Ovary (tissue), 3 donors: Measurements from ENCODE around the gene TMEM236.

Source experiments
- EP300 ChIP-seq: sonication (generic); formaldehyde crosslinking; IDR thresholded peaks from one replicate; pipeline ENCODE4 v1.6.1; 2017; ENCODE audit warnings: antibody characterized with exemption
- POLR2A ChIP-seq: fragments of 450-650 bp; IDR thresholded peaks from one replicate; pipeline ENCODE4 v1.6.1; 2017; ENCODE audit warnings: antibody characterized with exemption, mild to moderate bottlenecking, moderate library complexity
- TF ChIP-seq, protein P1 (sequence below), 3 donors: fragments of 450-650 bp in 2 of 3; fragments of 200-600 bp in 1 of 3; IDR thresholded peaks; one replicate each; pipeline versions ENCODE4 v1.5.1 to v1.8.0; 2016 to 2022; ENCODE audit warnings: antibody characterized with exemption in 3 of 3, mild to moderate bottlenecking in 1 of 3
- donor health status: DM: no; HTN: no; CAD: no.

DNA sequence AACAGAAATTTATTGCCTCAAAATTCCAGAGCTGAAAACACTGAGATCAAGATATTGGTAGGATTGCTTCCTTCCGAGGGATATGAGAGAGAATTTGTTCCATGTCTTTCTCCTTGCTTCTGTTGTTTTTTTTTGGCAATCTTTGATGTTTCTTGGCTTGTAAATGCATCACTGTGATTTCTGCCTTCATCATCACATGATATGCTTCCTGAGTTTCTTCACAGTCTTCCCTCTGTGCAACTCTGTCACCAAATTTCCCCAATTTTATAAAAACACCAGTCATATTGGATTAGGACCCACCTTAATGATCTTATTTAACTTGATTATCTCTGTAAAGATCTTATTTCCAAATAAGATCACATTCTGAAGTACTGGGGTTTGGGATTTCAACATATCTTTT is 14.7 kb downstream of the TMEM236 start:
- TF ChIP-seq, protein P1, sequence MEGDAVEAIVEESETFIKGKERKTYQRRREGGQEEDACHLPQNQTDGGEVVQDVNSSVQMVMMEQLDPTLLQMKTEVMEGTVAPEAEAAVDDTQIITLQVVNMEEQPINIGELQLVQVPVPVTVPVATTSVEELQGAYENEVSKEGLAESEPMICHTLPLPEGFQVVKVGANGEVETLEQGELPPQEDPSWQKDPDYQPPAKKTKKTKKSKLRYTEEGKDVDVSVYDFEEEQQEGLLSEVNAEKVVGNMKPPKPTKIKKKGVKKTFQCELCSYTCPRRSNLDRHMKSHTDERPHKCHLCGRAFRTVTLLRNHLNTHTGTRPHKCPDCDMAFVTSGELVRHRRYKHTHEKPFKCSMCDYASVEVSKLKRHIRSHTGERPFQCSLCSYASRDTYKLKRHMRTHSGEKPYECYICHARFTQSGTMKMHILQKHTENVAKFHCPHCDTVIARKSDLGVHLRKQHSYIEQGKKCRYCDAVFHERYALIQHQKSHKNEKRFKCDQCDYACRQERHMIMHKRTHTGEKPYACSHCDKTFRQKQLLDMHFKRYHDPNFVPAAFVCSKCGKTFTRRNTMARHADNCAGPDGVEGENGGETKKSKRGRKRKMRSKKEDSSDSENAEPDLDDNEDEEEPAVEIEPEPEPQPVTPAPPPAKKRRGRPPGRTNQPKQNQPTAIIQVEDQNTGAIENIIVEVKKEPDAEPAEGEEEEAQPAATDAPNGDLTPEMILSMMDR (IDR thresholded peaks at IDR 0.05) = no peak
- no peak for TF ChIP-seq EP300
- no peak for TF ChIP-seq POLR2A
